DMS153 treated with DMSO at 0.1 percent for 48 hours (cell line): Measurements from ENCODE around the gene NCBP2.

Source experiments
- DNase-seq: peaks from one replicate; lab custom pipeline; 2025; ENCODE audit not compliant: unreplicated experiment; lab: John Stamatoyannopoulos, UW

Gene NCBP2

GRCh38 chr3:196886144-196886543 lies 56.2 kb downstream of the NCBP2 start:
- DNase-seq = no peak
